ENCODE results near the gene SLC4A2.

GRCh38 chr7:151015967-151016366 lies 43.4 kb upstream of the SLC4A2 start:
- TF ChIP-seq CTCF (IDR thresholded peaks at IDR 0.05) (no peak), POLR2A (IDR thresholded peaks at IDR 0.05) (no peak)
